GM18505 (cell line): ENCODE measurements around the gene AVEN.

ENCODE experiments used
- ATAC-seq: cut with Tn5 transposase; IDR thresholded peaks from one replicate; pipeline ENCODE4 v1.9.1; 2021; ENCODE audit not compliant: unreplicated experiment
- POLR2A ChIP-seq: IDR thresholded peaks from 4 replicates; pipeline ENCODE4 v1.6.1; 2011; ENCODE audit warnings: borderline replicate concordance; ENCODE audit not compliant: insufficient read depth, insufficient read length; ENCODE audit errors: extremely low read depth

Gene AVEN, protein sequence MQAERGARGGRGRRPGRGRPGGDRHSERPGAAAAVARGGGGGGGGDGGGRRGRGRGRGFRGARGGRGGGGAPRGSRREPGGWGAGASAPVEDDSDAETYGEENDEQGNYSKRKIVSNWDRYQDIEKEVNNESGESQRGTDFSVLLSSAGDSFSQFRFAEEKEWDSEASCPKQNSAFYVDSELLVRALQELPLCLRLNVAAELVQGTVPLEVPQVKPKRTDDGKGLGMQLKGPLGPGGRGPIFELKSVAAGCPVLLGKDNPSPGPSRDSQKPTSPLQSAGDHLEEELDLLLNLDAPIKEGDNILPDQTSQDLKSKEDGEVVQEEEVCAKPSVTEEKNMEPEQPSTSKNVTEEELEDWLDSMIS

DNA sequence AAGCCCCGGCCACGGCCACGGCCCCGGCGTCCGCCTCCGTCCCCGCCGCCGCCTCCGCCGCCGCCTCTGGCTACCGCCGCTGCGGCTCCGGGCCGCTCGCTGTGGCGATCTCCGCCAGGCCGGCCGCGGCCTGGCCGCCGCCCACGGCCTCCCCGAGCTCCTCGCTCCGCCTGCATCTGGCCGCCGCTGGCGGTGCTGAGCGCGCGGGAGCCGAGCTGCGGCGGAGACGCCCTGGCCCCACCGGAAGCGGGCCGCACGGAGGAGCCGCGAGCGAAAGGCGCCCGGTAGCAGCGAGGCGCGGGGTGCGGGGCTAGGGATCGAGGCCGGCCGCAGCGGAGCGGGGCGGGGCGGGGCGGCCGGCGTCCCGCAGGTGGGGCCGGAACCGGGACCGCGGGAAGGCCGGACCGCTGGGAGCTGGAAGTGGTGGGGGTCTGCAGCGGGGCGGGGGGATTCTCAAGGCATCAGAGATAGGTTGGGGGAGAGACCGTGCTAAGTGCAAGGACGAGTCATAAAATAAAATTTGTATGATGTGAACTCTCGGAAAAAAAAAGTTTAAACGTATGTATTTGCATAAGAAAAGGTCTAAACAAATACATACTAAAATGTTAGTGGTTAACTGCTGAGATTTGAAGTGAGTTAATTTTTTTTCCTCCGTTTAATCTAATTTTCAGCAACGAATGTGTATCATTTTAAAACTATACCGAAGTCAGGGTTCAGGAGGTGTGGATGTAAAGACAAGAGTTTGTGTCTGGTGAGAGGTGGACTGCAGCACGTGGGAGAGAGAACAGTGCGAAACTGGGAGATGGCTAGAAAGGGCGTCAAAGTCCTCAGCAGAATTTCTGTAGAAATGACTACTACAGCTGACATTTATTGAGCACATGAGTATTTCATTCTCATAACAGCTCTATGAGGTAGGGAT, at the start of gene AVEN:
Gene AVEN, minus strand, starts transcription at position 334 of the 919 bp plus-strand sequence. Its CDS starts 158 bp downstream, at position 176.
- TF ChIP-seq POLR2A = no peak
- ATAC-seq = peak; percentile 48

DNA sequence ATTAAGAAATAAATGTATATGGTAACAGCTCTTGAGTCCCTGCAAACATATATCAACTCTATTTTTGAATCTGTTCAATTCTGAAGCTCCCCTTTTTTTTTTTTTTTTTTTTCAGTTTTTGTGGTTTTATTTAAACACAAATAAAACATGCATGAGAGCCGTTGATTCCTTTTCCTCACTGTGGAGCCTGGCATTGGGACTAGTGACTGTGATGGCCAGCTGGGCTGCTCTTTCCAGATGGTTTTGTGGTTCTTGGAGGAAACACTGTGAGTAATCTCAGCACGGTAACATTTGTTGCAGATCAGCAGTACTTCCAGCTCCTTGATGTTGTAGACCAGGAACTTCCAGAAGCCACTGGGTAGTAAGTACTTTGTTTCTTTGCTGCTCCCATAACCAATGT, 46.7 kb upstream of the AVEN start:
- ATAC-seq = no peak
- no peak for TF ChIP-seq POLR2A

- ATAC-seq = no peak
- no peak for TF ChIP-seq POLR2A
Measured at GRCh38 chr15:34084086-34084485, 45.1 kb upstream of the AVEN start.

DNA sequence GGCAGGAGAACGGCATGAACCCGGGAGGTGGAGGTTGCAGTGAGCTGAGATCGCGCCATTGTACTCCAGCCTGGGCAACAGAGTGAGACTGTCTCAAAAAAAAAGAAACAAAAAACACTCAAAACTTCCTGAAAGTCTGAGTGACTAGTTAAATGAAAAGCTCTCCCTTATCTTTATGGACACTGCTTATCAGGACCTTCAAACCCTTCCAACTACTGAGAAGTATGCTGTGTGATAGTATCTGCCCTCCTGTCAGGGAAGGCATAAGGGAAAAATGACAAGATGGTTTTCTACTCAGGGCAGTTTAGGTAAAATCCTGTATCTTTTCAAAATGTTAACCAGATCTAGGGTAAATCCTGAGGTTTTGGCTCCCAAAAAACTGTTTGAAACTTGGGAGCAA, 40.9 kb upstream of the AVEN start:
- no peak for ATAC-seq
- TF ChIP-seq POLR2A = no peak

DNA sequence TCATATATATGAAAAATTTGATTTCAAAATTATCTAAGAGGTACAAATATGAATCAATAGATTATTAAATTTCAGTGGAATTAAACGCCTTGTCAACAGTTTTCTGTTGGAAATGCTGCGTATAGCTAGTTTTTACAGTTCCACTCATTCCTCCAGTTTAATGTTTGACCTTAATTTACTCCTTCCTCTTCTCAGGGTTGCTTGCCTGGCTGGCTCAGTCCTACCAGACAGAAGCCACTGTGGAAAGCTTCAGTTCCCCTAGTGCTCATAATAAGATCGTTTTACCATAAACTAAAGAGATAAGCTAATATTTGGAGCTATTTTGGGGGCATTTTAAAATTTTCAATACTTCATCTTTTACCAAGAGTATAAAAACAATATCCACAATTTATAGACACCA, 39.9 kb upstream of the AVEN start:
- no peak for TF ChIP-seq POLR2A
- no peak for ATAC-seq

GRCh38 chr15:34076785-34077184, 37.8 kb upstream of the AVEN start:
- no peak for TF ChIP-seq POLR2A
- ATAC-seq = no peak

GRCh38 chr15:34070003-34070402, 31.0 kb upstream of the AVEN start:
- no peak for TF ChIP-seq POLR2A
- no peak for ATAC-seq

DNA sequence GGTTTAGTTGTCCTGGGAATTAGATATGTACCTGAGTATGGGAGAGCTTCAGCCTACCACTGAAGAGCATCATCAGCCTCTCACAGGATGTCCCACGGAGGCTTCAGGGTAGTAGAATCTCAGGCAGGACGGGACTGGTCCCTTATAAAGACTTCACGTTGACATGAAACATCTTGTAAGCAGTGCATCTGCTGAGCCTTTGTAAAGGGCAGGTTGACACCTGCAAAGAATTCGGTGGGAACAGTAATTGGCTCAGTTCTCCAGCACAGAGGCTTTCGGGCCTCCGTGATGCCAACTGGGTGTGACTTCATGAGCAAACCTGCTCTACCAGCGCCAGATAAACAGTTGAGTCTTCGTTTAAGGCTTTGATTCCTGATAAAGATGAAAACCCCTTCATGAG, 26.9 kb upstream of the AVEN start:
- no peak for TF ChIP-seq POLR2A
- no peak for ATAC-seq

DNA sequence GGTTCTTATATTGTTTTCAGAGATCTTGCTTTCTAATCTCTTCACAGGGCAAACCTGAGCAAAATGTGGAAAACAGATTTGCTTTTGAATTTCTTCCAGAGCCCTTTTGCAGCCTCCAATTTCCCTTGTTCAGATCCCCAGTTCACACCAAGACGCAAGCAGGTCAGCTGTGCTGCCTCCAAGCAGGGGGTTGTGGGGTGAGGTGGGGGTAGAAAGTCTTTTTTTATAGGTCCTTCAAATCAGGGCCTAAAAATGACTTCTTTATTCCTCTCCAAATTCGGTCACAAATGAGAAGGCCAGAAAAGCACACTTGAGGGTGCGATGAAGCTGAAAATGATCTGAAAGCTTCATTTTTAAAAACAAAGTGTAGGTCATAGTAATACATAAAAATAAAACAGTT, 26.3 kb upstream of the AVEN start:
- ATAC-seq = no peak
- TF ChIP-seq POLR2A = no peak

DNA sequence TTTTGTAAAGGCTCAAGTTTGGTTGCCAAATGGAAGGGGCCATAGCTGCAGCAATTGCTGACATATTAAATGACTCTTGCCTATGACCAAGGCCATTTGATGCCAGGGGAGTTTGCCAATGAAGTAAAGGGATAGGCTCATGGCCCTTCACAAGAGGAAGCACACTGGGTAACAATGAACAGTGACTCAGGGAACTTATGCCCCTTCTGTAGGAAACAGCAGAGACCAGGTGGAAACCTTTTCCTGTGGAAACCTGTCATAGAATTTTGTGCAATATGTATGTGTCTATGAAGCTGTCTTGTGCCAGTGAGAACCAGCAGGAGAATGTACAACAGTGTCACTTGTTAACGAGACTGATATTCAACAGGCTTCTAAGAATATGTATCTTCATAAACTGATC, 25.4 kb upstream of the AVEN start:
- TF ChIP-seq POLR2A = no peak
- ATAC-seq = no peak

GRCh38 chr15:34059946-34060345, 20.9 kb upstream of the AVEN start:
- no peak for ATAC-seq
- TF ChIP-seq POLR2A = no peak

- ATAC-seq = no peak
- no peak for TF ChIP-seq POLR2A
Measured at GRCh38 chr15:34059476-34059875, 20.5 kb upstream of the AVEN start.

- TF ChIP-seq POLR2A = no peak
- ATAC-seq = no peak
Measured at GRCh38 chr15:34056911-34057310, 17.9 kb upstream of the AVEN start.
